H1 (cell line): Measurements from ENCODE around the gene ATP8B3. TPM values are rescaled to one million over a fixed set of nuclear protein-coding genes. Genes with fewer than 3 reads are reported as not detected.

Experiments
- CTCF ChIA-PET: fragments of 300-600 bp; sonication (Branson Sonifier 250); formaldehyde crosslinking; loops from one replicate; lab custom pipeline; 2021; ENCODE audit not compliant: partially characterized antibody; lab: Charles Lee
- POLR2A ChIA-PET: fragments of 300-600 bp; sonication (Branson Sonifier 250); formaldehyde crosslinking; loops from one replicate; lab custom pipeline; 2021; ENCODE audit warnings: inconsistent platforms; ENCODE audit not compliant: partially characterized antibody; lab: Charles Lee
- DNase-seq, 2 experiments: peaks; one replicate each; pipeline versions ENCODE4 v3.0.0 to v3.0.0-alpha.2; 2010 to 2022; ENCODE audit warnings: low spot score in 2 of 2, low read depth in 1 of 2, mixed read lengths in 1 of 2
- FAIRE-seq: peaks from 2 replicates; lab custom pipeline; 2011; peaks lifted over from hg19 to GRCh38; lab: Jason Lieb, UNC
- H2AFZ ChIP-seq: 2 replicates; pipeline ENCODE4 v1.8.1; 2012; ENCODE audit warnings: low read length, inconsistent platforms
- H2AK5ac ChIP-seq: 2 replicates; pipeline ENCODE4 v1.6.1; 2013; ENCODE audit warnings: low read depth, low read length
- H2BK120ac ChIP-seq: replicated peaks from 2 replicates; pipeline ENCODE3; 2013; ENCODE audit warnings: low read depth, low read length, inconsistent platforms
- H2BK12ac ChIP-seq: 2 replicates; pipeline ENCODE4 v1.6.1; 2013; ENCODE audit warnings: low read depth, low read length
- H2BK15ac ChIP-seq: 2 replicates; pipeline ENCODE4 v1.6.1; 2013; ENCODE audit warnings: low read length
- H2BK20ac ChIP-seq: 2 replicates; pipeline ENCODE4 v1.6.1; 2013; ENCODE audit warnings: low read length
- H2BK5ac ChIP-seq: 2 replicates; pipeline ENCODE4 v1.6.1; 2013; ENCODE audit warnings: low read depth, low read length
- H3K14ac ChIP-seq: 2 replicates; pipeline ENCODE4 v1.6.1; 2013; ENCODE audit warnings: inconsistent platforms; ENCODE audit not compliant: insufficient read length
- H3K18ac ChIP-seq: 2 replicates; pipeline ENCODE4 v1.6.1; 2013; ENCODE audit warnings: low read length; ENCODE audit errors: extremely low read depth
- H3K23ac ChIP-seq: 2 replicates; pipeline ENCODE4 v1.6.1; 2013; ENCODE audit warnings: inconsistent platforms; ENCODE audit not compliant: insufficient read length
- H3K23me2 ChIP-seq: 2 replicates; pipeline ENCODE4 v1.6.1; 2013; ENCODE audit warnings: low read depth, low read length
- H3K27ac ChIP-seq: 2 replicates; pipeline ENCODE4 v1.6.1; 2011; ENCODE audit warnings: low read depth, low read length, inconsistent platforms
- H3K27me3 ChIP-seq, 4 experiments: replicated peaks in 1 of 4; 1 replicate in 1 of 4; 2 replicates in 3 of 4; pipeline versions ENCODE4 v1.6.1 to v1.8.1; 2011 to 2013; ENCODE audit warnings: low read length in 3 of 4, mild to moderate bottlenecking in 3 of 4, inconsistent platforms in 2 of 4, mixed read lengths in 2 of 4, moderate library complexity in 1 of 4; ENCODE audit not compliant: control insufficient read depth in 3 of 4, insufficient read depth in 3 of 4; ENCODE audit errors: extremely low read depth in 1 of 4
- H3K36me3 ChIP-seq, 4 experiments: 2 replicates each; pipeline versions ENCODE4 v1.6.1 to v1.8.1; 2011 to 2013; ENCODE audit warnings: mild to moderate bottlenecking in 4 of 4, low read length in 3 of 4, moderate library complexity in 2 of 4, control low read depth in 1 of 4, inconsistent platforms in 1 of 4; ENCODE audit not compliant: insufficient read depth in 4 of 4, control insufficient read depth in 2 of 4
- H3K4ac ChIP-seq: replicated peaks from 2 replicates; pipeline ENCODE3; 2013; ENCODE audit warnings: low read length, low read depth, mixed read lengths, inconsistent platforms; ENCODE audit not compliant: insufficient read length
- H3K4me1 ChIP-seq, 4 experiments: replicated peaks in 1 of 4; 1 replicate in 1 of 4; 2 replicates in 3 of 4; pipeline versions ENCODE4 v1.6.1 to v1.8.1; 2011 to 2013; ENCODE audit warnings: low read length in 3 of 4, inconsistent platforms in 2 of 4, mixed read lengths in 1 of 4; ENCODE audit not compliant: insufficient read depth in 4 of 4, control insufficient read depth in 3 of 4
- H3K4me2 ChIP-seq, 2 experiments: 2 replicates each; pipeline versions ENCODE4 v1.6.1 to v1.8.1; 2011 to 2013; ENCODE audit warnings: low read depth in 2 of 2, low read length in 2 of 2, control low read depth in 1 of 2, inconsistent platforms in 1 of 2, mild to moderate bottlenecking in 1 of 2; ENCODE audit not compliant: insufficient read depth in 1 of 2
- H3K4me3 ChIP-seq, 4 experiments: fragments of 200-600, 300-600 bp in 1 of 4; sonication (generic), shearing (Covaris generic), sonication (Bioruptor Twin) in 1 of 4; 2 replicates each; pipeline versions ENCODE4 v1.5.1 to v1.8.1; 2011 to 2016; ENCODE audit warnings: low read length in 4 of 4, low read depth in 3 of 4, control low read depth in 2 of 4, inconsistent platforms in 2 of 4, mild to moderate bottlenecking in 2 of 4, mixed read lengths in 1 of 4, moderate library complexity in 1 of 4; ENCODE audit not compliant: insufficient read depth in 2 of 4; ENCODE audit errors: extremely low read depth in 1 of 4
- H3K56ac ChIP-seq: replicated peaks from 2 replicates; pipeline ENCODE3; 2013; ENCODE audit warnings: low read depth, mild to moderate bottlenecking, mixed read lengths, low read length, inconsistent platforms; ENCODE audit not compliant: insufficient read length
- H3K79me1 ChIP-seq: 2 replicates; pipeline ENCODE4 v1.6.1; 2013; ENCODE audit warnings: low read depth, low read length, control low read depth
- H3K79me2 ChIP-seq, 2 experiments: 2 replicates each; pipeline versions ENCODE4 v1.6.1 to v1.8.1; 2012 to 2013; ENCODE audit warnings: low read length in 2 of 2, mild to moderate bottlenecking in 2 of 2, inconsistent platforms in 1 of 2; ENCODE audit not compliant: insufficient read depth in 2 of 2, control insufficient read depth in 1 of 2
- H3K9ac ChIP-seq, 4 experiments: replicated peaks in 1 of 4; 1 replicate in 1 of 4; 2 replicates in 3 of 4; pipeline versions ENCODE4 v1.6.1 to v1.8.1; 2011 to 2013; ENCODE audit warnings: low read depth in 3 of 4, low read length in 3 of 4, control low read depth in 2 of 4, mild to moderate bottlenecking in 2 of 4, moderate library complexity in 2 of 4, inconsistent platforms in 1 of 4; ENCODE audit errors: extremely low read depth in 1 of 4
- H3K9me3 ChIP-seq, 2 experiments: 2 replicates each; pipeline versions ENCODE4 v1.6.1 to v1.8.1; 2012 to 2013; ENCODE audit warnings: mild to moderate bottlenecking in 2 of 2, moderate library complexity in 2 of 2, control low read depth in 1 of 2, inconsistent platforms in 1 of 2, low read depth in 1 of 2, low read length in 1 of 2, mixed read lengths in 1 of 2; ENCODE audit not compliant: insufficient read depth in 2 of 2
- H4K20me1 ChIP-seq, 2 experiments: replicated peaks in 1 of 2; 2 replicates each; pipeline versions ENCODE3 to v1.8.1; 2011 to 2013; ENCODE audit warnings: inconsistent platforms in 2 of 2, low read length in 2 of 2, mild to moderate bottlenecking in 1 of 2; ENCODE audit not compliant: insufficient read depth in 2 of 2, control insufficient read depth in 1 of 2
- H4K5ac ChIP-seq: 2 replicates; pipeline ENCODE4 v1.6.1; 2013; ENCODE audit warnings: low read length, low read depth, mixed read lengths, inconsistent platforms; ENCODE audit not compliant: insufficient read length
- H4K8ac ChIP-seq: 2 replicates; pipeline ENCODE4 v1.8.0; 2013; ENCODE audit warnings: mild to moderate bottlenecking, moderate library complexity, low read length, inconsistent platforms; ENCODE audit not compliant: insufficient read depth; ENCODE audit errors: extremely low read depth
- H4K91ac ChIP-seq: replicated peaks from 2 replicates; pipeline ENCODE3; 2013; ENCODE audit warnings: low read length, mixed read lengths, inconsistent platforms; ENCODE audit not compliant: insufficient read length
- CBX8 ChIP-seq: fragments of 300-800, 300-1000 bp; sonication (generic); IDR thresholded peaks from 2 replicates; pipeline ENCODE4 v1.7.1; 2016; ENCODE audit warnings: low read depth, low read length, borderline replicate concordance
- CREB1 ChIP-seq: IDR thresholded peaks from 2 replicates; pipeline ENCODE4 v1.6.1; 2012; ENCODE audit warnings: inconsistent platforms
- JUN ChIP-seq: IDR thresholded peaks from 2 replicates; pipeline ENCODE4 v1.6.1; 2011; ENCODE audit warnings: low read depth, mild to moderate bottlenecking, improper control_type of control experiment, low read length
- TEAD4 ChIP-seq: IDR thresholded peaks from 2 replicates; pipeline ENCODE4 v1.6.1; 2012; ENCODE audit warnings: low read depth, low read length, inconsistent platforms, mixed read lengths
- whole genome bisulfite sequencing, 2 experiments: shearing (Covaris generic) in 1 of 2; methylation state at CpG; one replicate each; pipeline versions ENCODE4 v1.1.6 to v1.1.7; 2013 to 2015; ENCODE audit warnings: low lambda C conversion rate in 2 of 2, mixed read lengths in 2 of 2, inconsistent platforms in 1 of 2, low coverage in 1 of 2, missing lambda C conversion rate in 1 of 2; ENCODE audit not compliant: insufficient replicate concordance in 2 of 2, insufficient coverage in 1 of 2, insufficient read length in 1 of 2; ENCODE audit errors: extremely low coverage in 1 of 2, missing lambda C conversion rate in 1 of 2; 5-methylcytosine and 5-hydroxymethylcytosine counted together
- polyA plus RNA-seq, 7 experiments: library from polyadenylated mRNA; depleted of rRNA in 3 of 7; stranded (reverse) in 5 of 7; unstranded in 2 of 7; fragments of >200 nt in 5 of 7; fragments of 200-250 nt in 2 of 7; gene quantifications; 1 replicate in 5 of 7; 2 replicates in 1 of 7; 4 replicates in 1 of 7; pipeline versions ENCODE4 v1.2.1 to v1.2.3, GENCODE V29; 2011 to 2013; ENCODE audit warnings: missing spikeins in 2 of 7, mixed read lengths in 2 of 7
- total RNA-seq: library from RNA; stranded (reverse); fragmentation: NEBNext Ultra II Directional; extraction: Animal tissue kit (Norgen Biotek cat#: 25700); gene quantifications from 2 replicates; pipeline ENCODE4 v1.2.1, GENCODE V29; 2021
- TF ChIP-seq, protein P1 (sequence below): IDR thresholded peaks from 2 replicates; pipeline ENCODE4 v1.6.1; 2011; ENCODE audit warnings: low read length, improper control_type of control experiment

The ATP8B3 gene
- total and polyA plus RNA-seq, 2 of the 8 experiments (the other 6 are each of a cell fraction or from before 2014, with no cell fraction given) = 4.1 to 9.3 TPM

DNA sequence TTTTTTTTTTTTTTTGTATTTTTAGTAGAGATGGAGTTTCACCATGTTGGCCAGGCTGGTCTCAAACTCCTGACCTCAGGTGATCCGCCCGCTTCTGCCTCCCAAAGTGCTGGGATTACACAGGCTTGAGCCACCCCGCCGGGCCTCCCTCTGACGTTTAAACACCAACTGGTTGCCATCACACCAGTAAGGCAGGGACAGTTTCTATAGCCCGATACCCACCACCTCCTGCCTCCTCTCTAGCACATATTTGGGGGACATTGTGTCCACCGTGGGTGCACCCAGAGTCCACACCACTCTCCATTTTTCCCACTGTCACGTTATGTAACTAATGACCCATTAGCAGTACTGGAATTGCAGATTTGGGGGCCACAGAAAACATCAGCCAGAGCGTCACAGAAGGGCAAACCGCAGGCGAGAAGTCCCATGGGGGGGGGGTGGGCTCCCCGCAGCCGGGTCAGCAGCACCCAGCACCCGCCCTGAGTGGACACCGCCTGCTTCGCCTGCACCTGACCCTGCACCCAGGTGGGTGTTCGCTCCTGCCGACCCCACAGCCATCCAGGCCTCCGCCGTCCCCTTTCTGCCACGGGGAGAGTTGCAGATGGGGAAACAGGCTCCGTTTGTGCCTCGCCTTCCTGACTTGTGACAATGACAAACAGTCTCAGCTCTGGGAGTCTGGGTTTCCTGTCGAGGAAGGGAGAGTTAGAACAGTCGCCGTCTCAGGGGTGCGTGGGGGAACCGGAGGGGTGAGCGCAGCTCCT lies 55.2 kb downstream of the ATP8B3 start:
- H3K4me1 ChIP-seq = peaks cover 0 to 31% (median 14%) of the 10 kb centered on the region in 4 experiments; a peak in 6 of 7 replicates
- no peaks in the 10 kb centered on the region for H3K79me2 ChIP-seq
- H3K9me3 ChIP-seq = no peaks in the 10 kb centered on the region
- no peak overlapping the region for H4K91ac ChIP-seq
- no peak overlapping the region for H3K56ac ChIP-seq
- H2BK12ac ChIP-seq = peak overlapping the region; percentile 84
- H4K5ac ChIP-seq = no peak overlapping the region
- no peaks in the 10 kb centered on the region for H3K79me1 ChIP-seq
- no peak overlapping the region for H3K9ac ChIP-seq
- H2AFZ ChIP-seq = no peak overlapping the region
- H3K4me2 ChIP-seq = peak overlapping the region in 1 of 2 experiments; percentile 33; a peak in 1 of 4 replicates
- POLR2A ChIA-PET = interaction anchor here (4.7 kb wide), 1 partner anchor 11 kb away, joined by 19 read pairs; no protein-coding TSS in a partner anchor
- no peak overlapping the region; the same call in 1 of the 2 replicates for H2BK5ac ChIP-seq
- no peak overlapping the region for H3K27ac ChIP-seq
- H2AK5ac ChIP-seq = no peak overlapping the region; the same call in 1 of the 2 replicates
- H3K18ac ChIP-seq = no peak overlapping the region
- no peak overlapping the region for H3K23ac ChIP-seq
- 0 out of 2 replicates have a peak overlapping the region, but pooled peaks have one; percentile 97 for H2BK15ac ChIP-seq
- TF ChIP-seq, protein P1, sequence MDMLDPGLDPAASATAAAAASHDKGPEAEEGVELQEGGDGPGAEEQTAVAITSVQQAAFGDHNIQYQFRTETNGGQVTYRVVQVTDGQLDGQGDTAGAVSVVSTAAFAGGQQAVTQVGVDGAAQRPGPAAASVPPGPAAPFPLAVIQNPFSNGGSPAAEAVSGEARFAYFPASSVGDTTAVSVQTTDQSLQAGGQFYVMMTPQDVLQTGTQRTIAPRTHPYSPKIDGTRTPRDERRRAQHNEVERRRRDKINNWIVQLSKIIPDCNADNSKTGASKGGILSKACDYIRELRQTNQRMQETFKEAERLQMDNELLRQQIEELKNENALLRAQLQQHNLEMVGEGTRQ = no peak
- TF ChIP-seq CREB1 (no peak), TEAD4 (no peak), JUN (no peak), CBX8 (peak; percentile 19; the same call in 1 of the 2 replicates)
- no peak overlapping the region for H3K14ac ChIP-seq
- DNase-seq = no peak
- no peak overlapping the region for H4K8ac ChIP-seq
- 12% methylated on average over 21 of the region's 29 CpGs; no CpG with 5 or more reads in 1 of the 2 experiments for WGBS, 2 experiments
- no peaks in the 10 kb centered on the region; the same call in 1 of the 2 replicates for H3K23me2 ChIP-seq
- H4K20me1 ChIP-seq = peaks cover 14 to 34% of the 10 kb centered on the region in 2 experiments
- H2BK120ac ChIP-seq = no peak overlapping the region
- no peak for FAIRE-seq
- CTCF ChIA-PET = interaction anchor here (0.7 to 2.5 kb wide), 2 partner anchors 13 to 85 kb away, joined by 3 to 13 read pairs; no protein-coding TSS in a partner anchor
- 0 out of 2 replicates have a peak overlapping the region, but pooled peaks have one; percentile 32 for H2BK20ac ChIP-seq
- peaks cover 0 to 19% (median 0%) of the 10 kb centered on the region in 4 experiments; a peak in 1 of 8 replicates for H3K36me3 ChIP-seq
- H3K4me3 ChIP-seq = peak overlapping the region in 1 of 4 experiments; percentile 47; a peak in 1 of 8 replicates
- H3K27me3 ChIP-seq = peaks cover 98 to 99% (median 99%) of the 10 kb centered on the region in 4 experiments
- no peak overlapping the region for H3K4ac ChIP-seq
